Mucosa of rectum (tissue), 2 donors: Measurements from ENCODE around the gene EIF4ENIF1.
A peak's percentile ranks its signal among the peaks of the same experiment; 100 is the strongest.
"Not testable (repeated sequence)": the region's sequence is repeated elsewhere in the genome, so short reads cannot be mapped to it uniquely, and the experiment has no call there.

Experiments
- H3K27ac ChIP-seq, 2 donors: one replicate each; pipeline ENCODE4 v1.7.0; 2013; ENCODE audit warnings: inconsistent platforms in 2 of 2, low read depth in 2 of 2, low read length in 2 of 2
- H3K27me3 ChIP-seq, 2 donors: one replicate each; pipeline ENCODE4 v1.7.0; 2013; ENCODE audit warnings: low read length in 2 of 2; ENCODE audit not compliant: control insufficient read depth in 2 of 2, insufficient read depth in 2 of 2
- H3K36me3 ChIP-seq, 2 donors: one replicate each; pipeline ENCODE4 v1.7.0; 2013; ENCODE audit warnings: low read length in 2 of 2; ENCODE audit not compliant: control insufficient read depth in 2 of 2, insufficient read depth in 2 of 2
- H3K4me1 ChIP-seq, 2 donors: one replicate each; pipeline ENCODE4 v1.7.0; 2013; ENCODE audit warnings: low read length in 2 of 2, mild to moderate bottlenecking in 1 of 2; ENCODE audit not compliant: control insufficient read depth in 2 of 2, insufficient read depth in 2 of 2
- H3K4me3 ChIP-seq, 2 donors: one replicate each; pipeline ENCODE4 v1.7.0; 2013; ENCODE audit warnings: low read length in 2 of 2
- H3K9ac ChIP-seq, 2 donors: one replicate each; pipeline ENCODE4 v1.7.0; 2013; ENCODE audit warnings: low read length in 2 of 2, low read depth in 1 of 2, mild to moderate bottlenecking in 1 of 2
- H3K9me3 ChIP-seq, 2 donors: one replicate each; pipeline ENCODE4 v1.7.0; 2013; ENCODE audit warnings: low read length in 2 of 2; ENCODE audit not compliant: control insufficient read depth in 2 of 2
- donor health status: healthy.
- donor health status: Normal muscosa, but diverticular disease.

Gene EIF4ENIF1

GRCh38 chr22:31508536-31508935 is 18.9 kb upstream of the EIF4ENIF1 start:
- Histone ChIP-seq H3K36me3 (peaks cover 9 to 11% of the 10 kb centered on the region in 2 donors), H3K27me3 (no peaks in the 10 kb centered on the region), H3K9me3 (no peaks in the 10 kb centered on the region), H3K4me1 (no peaks in the 10 kb centered on the region), H3K9ac (no peak overlapping the region), H3K4me3 (no peak overlapping the region), H3K27ac (no peak overlapping the region)

GRCh38 chr22:31507517-31507916 is 17.9 kb upstream of the EIF4ENIF1 start:
- not testable (repeated sequence) for H3K9me3 ChIP-seq, H3K9ac ChIP-seq, H3K4me1 ChIP-seq, H3K27ac ChIP-seq, H3K27me3 ChIP-seq, H3K4me3 ChIP-seq
- peaks cover 9 to 11% of the 10 kb centered on the region in 2 donors for H3K36me3 ChIP-seq

GRCh38 chr22:31504282-31504681 is 14.6 kb upstream of the EIF4ENIF1 start:
- Histone ChIP-seq H3K9me3 (no peaks in the 10 kb centered on the region), H3K4me1 (no peaks in the 10 kb centered on the region), H3K4me3 (no peak overlapping the region), H3K27ac (no peak overlapping the region), H3K36me3 (peaks cover 3 to 5% of the 10 kb centered on the region in 2 donors), H3K27me3 (no peaks in the 10 kb centered on the region), H3K9ac (no peak overlapping the region)

GRCh38 chr22:31503211-31503964 is 13.7 kb upstream of the EIF4ENIF1 start:
- H3K36me3 ChIP-seq = peaks cover 0 to 3% of the 10 kb centered on the region in 2 donors
- H3K9ac ChIP-seq = no peak overlapping the region
- no peak overlapping the region for H3K27ac ChIP-seq
- H3K9me3 ChIP-seq = no peaks in the 10 kb centered on the region
- H3K4me3 ChIP-seq = no peak overlapping the region
- H3K27me3 ChIP-seq = no peaks in the 10 kb centered on the region
- H3K4me1 ChIP-seq = no peaks in the 10 kb centered on the region

- H3K9ac ChIP-seq = no peak overlapping the region
- H3K36me3 ChIP-seq = peaks cover 0 to 3% of the 10 kb centered on the region in 2 donors
- H3K4me1 ChIP-seq = peaks cover 4 to 8% of the 10 kb centered on the region in 2 donors
- H3K27ac ChIP-seq = no peak overlapping the region
- H3K9me3 ChIP-seq = no peaks in the 10 kb centered on the region
- H3K27me3 ChIP-seq = no peaks in the 10 kb centered on the region
- H3K4me3 ChIP-seq = no peak overlapping the region
These were observed 12.1 kb upstream of the EIF4ENIF1 start for GRCh38 chr22:31501738-31502137.

- H3K4me1 ChIP-seq = peaks cover 8 to 12% of the 10 kb centered on the region in 2 donors
- no peaks in the 10 kb centered on the region for H3K9me3 ChIP-seq
- peak overlapping the region; percentile 1 to 89 for H3K27ac ChIP-seq
- H3K36me3 ChIP-seq = peaks cover 0 to 3% of the 10 kb centered on the region in 2 donors
- peak overlapping the region; percentile 83 to 91 for H3K4me3 ChIP-seq
- H3K9ac ChIP-seq = peak overlapping the region; percentile 63 to 74
- H3K27me3 ChIP-seq = no peaks in the 10 kb centered on the region
These were observed 7.7 kb upstream of the EIF4ENIF1 start for GRCh38 chr22:31497148-31497938.

- H3K4me1 ChIP-seq = peaks cover 8 to 12% of the 10 kb centered on the region in 2 donors
- H3K9ac ChIP-seq = peak overlapping the region; percentile 63 to 74
- no peaks in the 10 kb centered on the region for H3K9me3 ChIP-seq
- peaks cover 0 to 3% of the 10 kb centered on the region in 2 donors for H3K36me3 ChIP-seq
- H3K4me3 ChIP-seq = peak overlapping the region; percentile 83 to 91
- no peaks in the 10 kb centered on the region for H3K27me3 ChIP-seq
- peak overlapping the region; percentile 77 to 89 for H3K27ac ChIP-seq
These were observed 7.1 kb upstream of the EIF4ENIF1 start for GRCh38 chr22:31496735-31497146.

GRCh38 chr22:31496007-31496734 is 6.5 kb upstream of the EIF4ENIF1 start, which contains the start of gene SFI1:
TSS of gene SFI1 (plus strand) at chr22:31496536. CDS start at chr22:31508285, 11,749 bp downstream.
- peak within 1 kb of the TSS; percentile 83 to 91 for H3K4me3 ChIP-seq
- no peaks in the 10 kb centered on the region for H3K36me3 ChIP-seq
- no peaks in the 10 kb centered on the region for H3K9me3 ChIP-seq
- no peaks in the 10 kb centered on the region for H3K27me3 ChIP-seq
- H3K9ac ChIP-seq = peak within 1 kb of the TSS; percentile 63 to 74
- H3K4me1 ChIP-seq = peaks cover 9 to 15% of the 10 kb centered on the region in 2 donors
- H3K27ac ChIP-seq = peak within 1 kb of the TSS; percentile 77 to 89

GRCh38 chr22:31495343-31495742 is 5.7 kb upstream of the EIF4ENIF1 start:
- H3K4me1 ChIP-seq = peaks cover 17 to 23% of the 10 kb centered on the region in 2 donors
- no peaks in the 10 kb centered on the region for H3K36me3 ChIP-seq
- peak overlapping the region; percentile 83 to 91 for H3K4me3 ChIP-seq
- no peaks in the 10 kb centered on the region for H3K27me3 ChIP-seq
- no peaks in the 10 kb centered on the region for H3K9me3 ChIP-seq
- peak overlapping the region in 1 of 2 donors; percentile 89 for H3K27ac ChIP-seq
- H3K9ac ChIP-seq = peak overlapping the region; percentile 63 to 74
